IMR-90 (cell line): ENCODE data around the gene CLCA2. TPM values are rescaled to one million over a fixed set of nuclear protein-coding genes. Genes with fewer than 3 reads are reported as not detected.

ENCODE experiments used
- ATAC-seq: fragments of 200-7000 bp; cut with Tn5 transposase; 2 replicates; pipeline ENCODE4 v1.9.1; 2020; ENCODE audit warnings: low read depth, mild to moderate bottlenecking, moderate library complexity
- BruUV-seq: library from RNA; stranded (reverse); fragments of 400-500 nt; replicated peaks from 2 replicates; lab custom pipeline; 2021; lab: Mats Ljungman, UMichigan
- CTCF ChIA-PET: fragments of 300-600 bp; formaldehyde crosslinking; extraction: SDS; loops from one replicate; lab custom pipeline; 2021; ENCODE audit warnings: antibody characterized with exemption; lab: Yijun Ruan, JAX
- POLR2A ChIA-PET: fragments of 300-600 bp; sonication (Branson Sonifier 250); formaldehyde crosslinking; loops from one replicate; lab custom pipeline; 2022; ENCODE audit warnings: antibody characterized with exemption; ENCODE audit not compliant: unreplicated experiment; lab: Charles Lee
- DNase-seq: peaks from one replicate; pipeline ENCODE4 v3.0.0; 2013
- H2AFZ ChIP-seq: replicated peaks from 2 replicates; pipeline ENCODE3; 2013; ENCODE audit warnings: low read length, mild to moderate bottlenecking; ENCODE audit not compliant: poor library complexity
- H2AK5ac ChIP-seq: 2 replicates; pipeline ENCODE4 v1.6.1; 2013; ENCODE audit warnings: low read depth, low read length, inconsistent platforms
- H2AK9ac ChIP-seq: replicated peaks from 2 replicates; pipeline ENCODE3; 2013; ENCODE audit warnings: mild to moderate bottlenecking, low read depth, low read length, moderate library complexity; ENCODE audit not compliant: poor library complexity
- H2BK120ac ChIP-seq: 2 replicates; pipeline ENCODE4 v1.6.1; 2013; ENCODE audit warnings: low read depth, low read length, inconsistent platforms
- H2BK15ac ChIP-seq: 3 replicates; pipeline ENCODE4 v1.6.1; 2013; ENCODE audit warnings: low read depth, low read length, inconsistent platforms
- H2BK20ac ChIP-seq: 2 replicates; pipeline ENCODE4 v1.6.1; 2013; ENCODE audit warnings: low read depth, mild to moderate bottlenecking, inconsistent platforms, low read length, moderate library complexity
- H2BK5ac ChIP-seq: 2 replicates; pipeline ENCODE4 v1.6.1; 2013; ENCODE audit warnings: mild to moderate bottlenecking, low read depth, low read length, inconsistent platforms; ENCODE audit not compliant: poor library complexity, severe bottlenecking
- H3K14ac ChIP-seq: replicated peaks from 2 replicates; pipeline ENCODE4 v1.6.1; 2013; ENCODE audit warnings: low read depth, low read length, inconsistent platforms
- H3K18ac ChIP-seq: 2 replicates; pipeline ENCODE4 v1.6.1; 2013; ENCODE audit warnings: low read depth, low read length, control low read depth
- H3K23ac ChIP-seq: 2 replicates; pipeline ENCODE4 v1.6.1; 2013; ENCODE audit warnings: low read depth, low read length, inconsistent platforms
- H3K27ac ChIP-seq: 2 replicates; pipeline ENCODE4 v1.5.1; 2013; ENCODE audit warnings: mild to moderate bottlenecking, control low read depth, low read length; ENCODE audit not compliant: insufficient read depth
- H3K27me3 ChIP-seq: 2 replicates; pipeline ENCODE4 v1.6.1; 2013; ENCODE audit warnings: low read length; ENCODE audit not compliant: control insufficient read depth, insufficient read depth
- H3K36me3 ChIP-seq: 2 replicates; pipeline ENCODE4 v1.6.1; 2013; ENCODE audit warnings: low read length, mixed read lengths; ENCODE audit not compliant: control insufficient read depth, insufficient read depth
- H3K4ac ChIP-seq: 2 replicates; pipeline ENCODE4 v1.6.1; 2013; ENCODE audit warnings: low read depth, low read length, inconsistent platforms
- H3K4me1 ChIP-seq: 2 replicates; pipeline ENCODE4 v1.6.1; 2013; ENCODE audit warnings: low read length, mixed read lengths; ENCODE audit not compliant: control insufficient read depth, insufficient read depth
- H3K4me2 ChIP-seq: 2 replicates; pipeline ENCODE4 v1.6.1; 2013; ENCODE audit warnings: low read depth, mild to moderate bottlenecking, control low read depth, low read length, moderate library complexity
- H3K4me3 ChIP-seq: 2 replicates; pipeline ENCODE4 v1.5.1; 2013; ENCODE audit warnings: low read depth, mild to moderate bottlenecking, control low read depth, low read length, moderate library complexity; ENCODE audit not compliant: insufficient read depth
- H3K56ac ChIP-seq: 2 replicates; pipeline ENCODE4 v1.6.1; 2013; ENCODE audit warnings: low read length, inconsistent platforms; ENCODE audit not compliant: insufficient read depth; ENCODE audit errors: extremely low read depth
- H3K79me1 ChIP-seq, 2 experiments: 2 replicates each; pipeline ENCODE4 v1.6.1; 2013; ENCODE audit warnings: low read length in 2 of 2, inconsistent platforms in 1 of 2, low read depth in 1 of 2
- H3K9ac ChIP-seq: 2 replicates; pipeline ENCODE4 v1.6.1; 2013; ENCODE audit warnings: low read depth, low read length, control low read depth
- H3K9me1 ChIP-seq: 2 replicates; pipeline ENCODE4 v1.6.1; 2013; ENCODE audit warnings: low read length, inconsistent platforms; ENCODE audit not compliant: insufficient read depth
- H3K9me3 ChIP-seq: 2 replicates; pipeline ENCODE4 v1.6.1; 2013; ENCODE audit warnings: low read length; ENCODE audit not compliant: control insufficient read depth, insufficient read depth
- H4K20me1 ChIP-seq: 2 replicates; pipeline ENCODE4 v1.6.1; 2013; ENCODE audit warnings: low read length, inconsistent platforms; ENCODE audit not compliant: insufficient read depth
- H4K5ac ChIP-seq: 2 replicates; pipeline ENCODE4 v1.6.1; 2013; ENCODE audit warnings: mild to moderate bottlenecking, low read depth, low read length, control low read depth
- H4K8ac ChIP-seq, 2 experiments: 2 replicates each; pipeline ENCODE4 v1.6.1; 2013; ENCODE audit warnings: low read depth in 2 of 2, low read length in 2 of 2, control low read depth in 1 of 2, inconsistent platforms in 1 of 2
- H4K91ac ChIP-seq: 2 replicates; pipeline ENCODE4 v1.6.1; 2013; ENCODE audit warnings: low read depth, low read length, inconsistent platforms; ENCODE audit not compliant: insufficient read depth
- BHLHE40 ChIP-seq: fragments of 150-350 bp; IDR thresholded peaks from 2 replicates; pipeline ENCODE4 v1.6.1; 2016; ENCODE audit warnings: mild to moderate bottlenecking, low read depth, low read length
- CEBPB ChIP-seq: IDR thresholded peaks from 2 replicates; pipeline ENCODE4 v1.6.1; 2012; ENCODE audit warnings: low read depth, low read length, improper control_type of control experiment
- CHD1 ChIP-seq: IDR thresholded peaks from 2 replicates; pipeline ENCODE4 v1.6.1; 2012; ENCODE audit warnings: low read depth, low read length, improper control_type of control experiment
- ELK1 ChIP-seq: fragments of 150-350 bp; IDR thresholded peaks from 2 replicates; pipeline ENCODE4 v1.6.1; 2016; ENCODE audit warnings: low read depth, mild to moderate bottlenecking, low read length, moderate library complexity, borderline replicate concordance
- FOS ChIP-seq: fragments of 150-350 bp; IDR thresholded peaks from 2 replicates; pipeline ENCODE4 v1.6.1; 2016; ENCODE audit warnings: low read depth, low read length
- MAFK ChIP-seq: IDR thresholded peaks from 2 replicates; pipeline ENCODE4 v1.6.1; 2012; ENCODE audit warnings: low read depth, low read length, improper control_type of control experiment
- MXI1 ChIP-seq: IDR thresholded peaks from 2 replicates; pipeline ENCODE4 v1.6.1; 2012; ENCODE audit warnings: low read depth, mild to moderate bottlenecking, low read length, moderate library complexity, borderline replicate concordance
- POLR2A ChIP-seq: IDR thresholded peaks from 2 replicates; pipeline ENCODE4 v1.6.1; 2012; ENCODE audit warnings: mild to moderate bottlenecking, low read depth, low read length
- RAD21 ChIP-seq: IDR thresholded peaks from 2 replicates; pipeline ENCODE4 v1.6.1; 2012; ENCODE audit warnings: low read length, improper control_type of control experiment
- RCOR1 ChIP-seq: IDR thresholded peaks from 2 replicates; pipeline ENCODE4 v1.6.1; 2012; ENCODE audit warnings: mild to moderate bottlenecking, low read length, improper control_type of control experiment; ENCODE audit not compliant: insufficient replicate concordance
- RFX5 ChIP-seq: IDR thresholded peaks from 2 replicates; pipeline ENCODE4 v1.8.0; 2012; ENCODE audit warnings: low read depth, mild to moderate bottlenecking, low read length, moderate library complexity
- SMC3 ChIP-seq: fragments of 150-350 bp; IDR thresholded peaks from 2 replicates; pipeline ENCODE4 v1.6.1; 2016; ENCODE audit warnings: low read depth, mild to moderate bottlenecking, antibody characterized with exemption, low read length, moderate library complexity
- WGBS, 2 experiments: methylation state at CpG; one replicate each; pipeline versions ENCODE4 v1.1.5 to v1.1.7; 2013; ENCODE audit warnings: missing lambda C conversion rate in 2 of 2; ENCODE audit not compliant: insufficient read length in 1 of 2; ENCODE audit errors: extremely low coverage in 2 of 2; 5-methylcytosine and 5-hydroxymethylcytosine counted together
- dilution Hi-C: fragments of 300-500 bp; cut with HindIII; formaldehyde crosslinking; loops from one replicate; pipeline ENCODE4 v1.14.3; 2018; ENCODE audit warnings: low sequenced_read_pairs; ENCODE audit not compliant: unreplicated experiment
- in situ Hi-C: fragments of 300-500 bp; cut with MboI; formaldehyde crosslinking; loops from 3 replicates; pipeline ENCODE4 v1.14.3; 2019; ENCODE audit warnings: low sequenced_read_pairs, inconsistent platforms, mixed read lengths
- intact Hi-C: fragments of 100-400 bp; cut with micrococcal nuclease; formaldehyde crosslinking; loops from 2 replicates; pipeline ENCODE4 v1.10.0; 2022
- polyA plus RNA-seq, 3 experiments: library from polyadenylated mRNA; depleted of rRNA; stranded (reverse); fragments of >200 nt; gene quantifications; 2 replicates each; pipeline ENCODE4 v1.2.3, GENCODE V29; 2012; ENCODE audit warnings: low replicate concordance in 1 of 3
- total RNA-seq: library from RNA; depleted of rRNA; stranded (reverse); fragments of >200 nt; gene quantifications from 2 replicates; pipeline ENCODE4 v1.2.3, GENCODE V29; 2012
- TF ChIP-seq, protein P1 (sequence below): conservative IDR thresholded peaks from 2 replicates; pipeline ENCODE4 v1.5.1; 2012; ENCODE audit warnings: mild to moderate bottlenecking, low read depth, low read length, improper control_type of control experiment

The CLCA2 gene
- total and polyA plus RNA-seq, 2 of the 4 experiments (the other 2 are of a cell fraction) = 0.09 to 0.18 TPM

- no peak overlapping the region for H3K4me3 ChIP-seq
- no peaks in the 10 kb centered on the region for H4K20me1 ChIP-seq
- no peak overlapping the region for H3K4ac ChIP-seq
- no peaks in the 10 kb centered on the region for H3K9me3 ChIP-seq
- no peak overlapping the region for H3K4me2 ChIP-seq
- H3K9ac ChIP-seq = no peak overlapping the region
- no peaks in the 10 kb centered on the region for H3K79me1 ChIP-seq
- H3K27ac ChIP-seq = no peak overlapping the region
- ChIA-PET POLR2A (no interaction called here), CTCF (no interaction called here)
- H3K23ac ChIP-seq = no peak overlapping the region
- no peaks in the 10 kb centered on the region for H3K9me1 ChIP-seq
- BruUV-seq = no TSS peak
- in situ Hi-C loops (no loop called here), dilution Hi-C loops (no loop called here), intact Hi-C loops (loop anchor here (5.0 to 10.0 kb wide), 4 partner anchors 216 to 614 kb away; no protein-coding TSS in a partner anchor)
- no peak overlapping the region for H4K91ac ChIP-seq
- H3K4me1 ChIP-seq = 0 out of 2 replicates have a peak, but pooled peaks cover 3% of the 10 kb centered on the region
- no CpG with 5 or more reads among the region's 10 CpGs for WGBS, 2 experiments
- no peak overlapping the region for H3K18ac ChIP-seq
- no peak overlapping the region for H4K5ac ChIP-seq
- ATAC-seq (no peak), DNase-seq (no peak)
- no peak overlapping the region for H2BK5ac ChIP-seq
- no peak overlapping the region for H3K14ac ChIP-seq
- H4K8ac ChIP-seq = no peak overlapping the region
- H3K27me3 ChIP-seq = peaks cover 16% of the 10 kb centered on the region
- H2AK5ac ChIP-seq = no peak overlapping the region
- TF ChIP-seq MAFK (no peak), RCOR1 (no peak), ELK1 (no peak), CEBPB (no peak), FOS (no peak), MXI1 (no peak), BHLHE40 (no peak), RAD21 (no peak), RFX5 (no peak), POLR2A (no peak), CHD1 (no peak), SMC3 (no peak)
- TF ChIP-seq, protein P1, sequence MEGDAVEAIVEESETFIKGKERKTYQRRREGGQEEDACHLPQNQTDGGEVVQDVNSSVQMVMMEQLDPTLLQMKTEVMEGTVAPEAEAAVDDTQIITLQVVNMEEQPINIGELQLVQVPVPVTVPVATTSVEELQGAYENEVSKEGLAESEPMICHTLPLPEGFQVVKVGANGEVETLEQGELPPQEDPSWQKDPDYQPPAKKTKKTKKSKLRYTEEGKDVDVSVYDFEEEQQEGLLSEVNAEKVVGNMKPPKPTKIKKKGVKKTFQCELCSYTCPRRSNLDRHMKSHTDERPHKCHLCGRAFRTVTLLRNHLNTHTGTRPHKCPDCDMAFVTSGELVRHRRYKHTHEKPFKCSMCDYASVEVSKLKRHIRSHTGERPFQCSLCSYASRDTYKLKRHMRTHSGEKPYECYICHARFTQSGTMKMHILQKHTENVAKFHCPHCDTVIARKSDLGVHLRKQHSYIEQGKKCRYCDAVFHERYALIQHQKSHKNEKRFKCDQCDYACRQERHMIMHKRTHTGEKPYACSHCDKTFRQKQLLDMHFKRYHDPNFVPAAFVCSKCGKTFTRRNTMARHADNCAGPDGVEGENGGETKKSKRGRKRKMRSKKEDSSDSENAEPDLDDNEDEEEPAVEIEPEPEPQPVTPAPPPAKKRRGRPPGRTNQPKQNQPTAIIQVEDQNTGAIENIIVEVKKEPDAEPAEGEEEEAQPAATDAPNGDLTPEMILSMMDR = no peak
- H2BK15ac ChIP-seq = no peak overlapping the region
- H2BK20ac ChIP-seq = no peak overlapping the region
- H2BK120ac ChIP-seq = no peak overlapping the region
- H3K36me3 ChIP-seq = no peaks in the 10 kb centered on the region
- no peak overlapping the region for H2AFZ ChIP-seq
- H2AK9ac ChIP-seq = no peak overlapping the region
- H3K56ac ChIP-seq = no peak overlapping the region
Observed at GRCh38 chr1:86470859-86471258, 46.9 kb downstream of the CLCA2 start.
